Hepatocyte (in vitro differentiated cells): Measurements from ENCODE around the gene PDIA5. TPM values are rescaled to one million over a fixed set of nuclear protein-coding genes. Genes with fewer than 3 reads are reported as not detected.

Experiments
- DNase-seq: peaks from one replicate; pipeline ENCODE4 v3.0.0-alpha.2; 2016; ENCODE audit warnings: low spot score
- H2AFZ ChIP-seq: fragments of 200-600 bp; sonication (generic); 2 replicates; pipeline ENCODE4 v1.6.0; 2016; ENCODE audit warnings: antibody characterized with exemption, mild to moderate bottlenecking
- H3K27ac ChIP-seq: fragments of 200-600 bp; sonication (generic); 2 replicates; pipeline ENCODE4 v1.5.1; 2016; ENCODE audit warnings: mild to moderate bottlenecking
- H3K27me3 ChIP-seq: fragments of 200-600 bp; sonication (generic); 2 replicates; pipeline ENCODE4 v1.6.1; 2016
- H3K36me3 ChIP-seq: fragments of 200-600 bp; sonication (generic); replicated peaks from 2 replicates; pipeline ENCODE4 v1.5.1; 2016; ENCODE audit warnings: low read depth; ENCODE audit not compliant: insufficient read depth
- H3K4me1 ChIP-seq: fragments of 200-600 bp; sonication (generic); 2 replicates; pipeline ENCODE4 v1.5.1; 2016; ENCODE audit warnings: mild to moderate bottlenecking, moderate library complexity; ENCODE audit not compliant: insufficient read depth
- H3K4me2 ChIP-seq: fragments of 200-600 bp; sonication (generic); 2 replicates; pipeline ENCODE4 v1.6.0; 2016
- H3K4me3 ChIP-seq: fragments of 200-600 bp; sonication (generic); 2 replicates; pipeline ENCODE4 v1.5.1; 2016; ENCODE audit warnings: mild to moderate bottlenecking
- H3K79me2 ChIP-seq: fragments of 200-600 bp; sonication (generic); 2 replicates; pipeline ENCODE4 v1.6.0; 2017; ENCODE audit warnings: mild to moderate bottlenecking
- H3K9me2 ChIP-seq: fragments of 200-600 bp; sonication (generic); replicated peaks from 2 replicates; pipeline ENCODE4 v1.6.0; 2017; ENCODE audit warnings: mild to moderate bottlenecking; ENCODE audit not compliant: insufficient read depth
- H3K9me3 ChIP-seq: fragments of 200-600 bp; sonication (generic); 2 replicates; pipeline ENCODE4 v1.5.1; 2016; ENCODE audit warnings: low read depth, mild to moderate bottlenecking
- H4K20me1 ChIP-seq: fragments of 200-600 bp; sonication (generic); 2 replicates; pipeline ENCODE4 v1.6.0; 2016; ENCODE audit warnings: mild to moderate bottlenecking; ENCODE audit not compliant: insufficient read depth, poor library complexity, severe bottlenecking
- CTCF ChIP-seq: fragments of 200-600 bp; sonication (generic); IDR thresholded peaks from 2 replicates; pipeline ENCODE4 v1.5.1; 2016; ENCODE audit warnings: antibody characterized with exemption, mild to moderate bottlenecking; ENCODE audit not compliant: poor library complexity
- EZH2 ChIP-seq: fragments of 200-600 bp; sonication (generic); IDR thresholded peaks from 2 replicates; pipeline ENCODE4 v1.6.1; 2016; ENCODE audit warnings: antibody characterized with exemption, mild to moderate bottlenecking, borderline replicate concordance
- EZH2phosphoT487 ChIP-seq: fragments of 200-600 bp; sonication (generic); IDR thresholded peaks from one replicate; pipeline ENCODE4 v1.6.1; 2018; ENCODE audit warnings: antibody characterized with exemption, mild to moderate bottlenecking, low read depth, moderate library complexity; ENCODE audit not compliant: unreplicated experiment, severe bottlenecking
- WGBS: methylation state at CpG from one replicate; pipeline ENCODE4 v1.1.6; 2016; ENCODE audit warnings: low lambda C conversion rate; ENCODE audit errors: missing lambda C conversion rate; 5-methylcytosine and 5-hydroxymethylcytosine counted together
- polyA plus RNA-seq: library from polyadenylated mRNA; unstranded; fragments of >200 nt; fragmentation: Nextera tagmentation; extraction: Ambion mirVana; gene quantifications from 2 replicates; pipeline ENCODE4 v1.2.1, GENCODE V29; 2016
- total RNA-seq: library from RNA; depleted of rRNA; stranded (reverse); fragments of >200 nt; gene quantifications from 2 replicates; pipeline ENCODE4 v1.2.3, GENCODE V29; 2014

PDIA5 gene
- total and polyA plus RNA-seq, 2 experiments from 2014 or later = 71.8 to 97.3 TPM

GRCh38 chr3:123116116-123116515, 49.3 kb downstream of the PDIA5 start:
- H4K20me1 ChIP-seq = no peaks in the 10 kb centered on the region
- WGBS = 98% methylated on average over 10 of the region's 10 CpGs
- TF ChIP-seq EZH2phosphoT487 = no peak
- TF ChIP-seq EZH2 = no peak
- no peak for TF ChIP-seq CTCF
- no peak overlapping the region for H3K4me3 ChIP-seq
- no peaks in the 10 kb centered on the region for H3K79me2 ChIP-seq
- no peak for DNase-seq
- no peak overlapping the region for H2AFZ ChIP-seq
- H3K4me1 ChIP-seq = no peaks in the 10 kb centered on the region
- no peaks in the 10 kb centered on the region for H3K36me3 ChIP-seq
- no peaks in the 10 kb centered on the region for H3K9me3 ChIP-seq
- H3K27ac ChIP-seq = no peak overlapping the region
- H3K27me3 ChIP-seq = no peaks in the 10 kb centered on the region
- H3K4me2 ChIP-seq = no peak overlapping the region
- no peaks in the 10 kb centered on the region for H3K9me2 ChIP-seq

GRCh38 chr3:123119388-123119787, 52.6 kb downstream of the PDIA5 start:
- Histone ChIP-seq H3K4me1 (no peaks in the 10 kb centered on the region), H3K4me3 (no peak overlapping the region), H3K27me3 (no peaks in the 10 kb centered on the region), H3K36me3 (no peaks in the 10 kb centered on the region), H3K4me2 (no peak overlapping the region), H2AFZ (no peak overlapping the region), H3K79me2 (no peaks in the 10 kb centered on the region), H3K9me3 (no peaks in the 10 kb centered on the region), H3K27ac (no peak overlapping the region), H4K20me1 (no peaks in the 10 kb centered on the region), H3K9me2 (no peaks in the 10 kb centered on the region)
- TF ChIP-seq EZH2phosphoT487 = no peak
- TF ChIP-seq CTCF = no peak
- no peak for TF ChIP-seq EZH2
- 98% methylated on average over 4 of the region's 4 CpGs for WGBS
- no peak for DNase-seq

GRCh38 chr3:123119802-123120201, 53.0 kb downstream of the PDIA5 start:
- no peaks in the 10 kb centered on the region for H3K79me2 ChIP-seq
- no peaks in the 10 kb centered on the region for H3K9me3 ChIP-seq
- no peaks in the 10 kb centered on the region for H4K20me1 ChIP-seq
- H3K27ac ChIP-seq = no peak overlapping the region
- H2AFZ ChIP-seq = no peak overlapping the region
- H3K4me3 ChIP-seq = no peak overlapping the region
- no peaks in the 10 kb centered on the region for H3K27me3 ChIP-seq
- no peaks in the 10 kb centered on the region for H3K9me2 ChIP-seq
- TF ChIP-seq CTCF (no peak), EZH2phosphoT487 (no peak), EZH2 (no peak)
- H3K36me3 ChIP-seq = no peaks in the 10 kb centered on the region
- no peak overlapping the region for H3K4me2 ChIP-seq
- no peaks in the 10 kb centered on the region for H3K4me1 ChIP-seq
- no peak for DNase-seq
- WGBS = 96% methylated on average over 5 of the region's 5 CpGs

GRCh38 chr3:123120573-123120972, 53.7 kb downstream of the PDIA5 start:
- no peaks in the 10 kb centered on the region for H3K36me3 ChIP-seq
- H3K4me2 ChIP-seq = no peak overlapping the region
- no peaks in the 10 kb centered on the region for H3K9me3 ChIP-seq
- TF ChIP-seq CTCF = no peak
- no peak for TF ChIP-seq EZH2phosphoT487
- TF ChIP-seq EZH2 = no peak
- no peaks in the 10 kb centered on the region for H3K79me2 ChIP-seq
- H3K4me3 ChIP-seq = no peak overlapping the region
- H3K27me3 ChIP-seq = no peaks in the 10 kb centered on the region
- no peaks in the 10 kb centered on the region for H4K20me1 ChIP-seq
- no peak overlapping the region for H2AFZ ChIP-seq
- no peak for DNase-seq
- no peaks in the 10 kb centered on the region for H3K4me1 ChIP-seq
- WGBS = 91% methylated on average over 4 of the region's 4 CpGs
- no peak overlapping the region for H3K27ac ChIP-seq
- H3K9me2 ChIP-seq = no peaks in the 10 kb centered on the region
